H1 (cell line): Measurements from ENCODE around the gene ASB13.
"Not testable (repeated sequence)": the region's sequence is repeated elsewhere in the genome, so short reads cannot be mapped to it uniquely, and the experiment has no call there.

ENCODE experiments used
- CBX5 ChIP-seq: fragments of 300-800, 300-1000 bp; sonication (generic); IDR thresholded peaks from 2 replicates; pipeline ENCODE4 v1.7.1; 2016; ENCODE audit warnings: antibody characterized with exemption, low read length, low read depth
- CHD1 ChIP-seq: IDR thresholded peaks from 2 replicates; pipeline ENCODE4 v1.6.1; 2012; ENCODE audit warnings: low read depth, low read length, improper control_type of control experiment
- CTCF ChIP-seq, 3 experiments: IDR thresholded peaks; 1 replicate in 2 of 3; 2 replicates in 1 of 3; pipeline versions ENCODE4 v1.5.1 to v1.6.1; 2011; ENCODE audit warnings: low read length in 3 of 3, mild to moderate bottlenecking in 3 of 3, inconsistent platforms in 2 of 3, low read depth in 1 of 3, moderate library complexity in 1 of 3; ENCODE audit not compliant: insufficient read depth in 1 of 3; ENCODE audit errors: control extremely low read depth in 1 of 3
- EZH2 ChIP-seq: fragments of 200-600 bp; sonication (generic); IDR thresholded peaks from 2 replicates; pipeline ENCODE4 v1.7.1; 2012; ENCODE audit warnings: low read depth, mild to moderate bottlenecking, moderate library complexity, low read length, inconsistent platforms; ENCODE audit not compliant: severe bottlenecking
- HDAC6 ChIP-seq: IDR thresholded peaks from one replicate; pipeline ENCODE4 v1.7.1; 2012; ENCODE audit warnings: low read depth, mild to moderate bottlenecking, inconsistent platforms, low read length, moderate library complexity
- JUN ChIP-seq: IDR thresholded peaks from 2 replicates; pipeline ENCODE4 v1.6.1; 2011; ENCODE audit warnings: low read depth, mild to moderate bottlenecking, improper control_type of control experiment, low read length
- POLR2A ChIP-seq, 2 experiments: IDR thresholded peaks; 1 replicate in 1 of 2; 2 replicates in 1 of 2; pipeline ENCODE4 v1.6.1; 2011; ENCODE audit warnings: low read depth in 2 of 2, low read length in 2 of 2, mild to moderate bottlenecking in 2 of 2; ENCODE audit errors: control extremely low read depth in 1 of 2
- SUZ12 ChIP-seq: fragments of 200-600 bp; sonication (generic); IDR thresholded peaks from 2 replicates; pipeline ENCODE4 v1.6.1; 2012; ENCODE audit warnings: mild to moderate bottlenecking, inconsistent platforms, low read length, moderate library complexity, mixed read lengths

DNA sequence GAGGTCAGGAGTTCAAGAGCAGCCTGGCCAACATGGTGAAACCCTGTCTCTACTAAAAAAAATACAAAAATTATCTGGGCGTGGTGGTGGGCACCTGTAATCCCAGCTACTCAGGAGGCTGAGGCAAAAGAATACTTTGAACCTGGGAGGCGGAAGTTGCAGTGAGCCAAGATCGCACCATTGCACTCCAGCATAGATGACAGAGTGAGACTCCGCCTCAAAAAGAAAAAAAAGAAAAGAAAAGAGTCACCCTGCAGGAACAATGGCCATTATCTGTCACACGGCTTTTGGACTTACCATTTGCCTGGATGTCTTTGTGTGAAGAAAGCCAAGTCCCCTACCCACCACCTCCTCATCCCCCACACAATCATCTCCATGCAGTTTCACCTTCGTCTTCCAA is 73.0 kb downstream of the ASB13 start:
- not testable (repeated sequence) for TF ChIP-seq HDAC6; CBX5; CTCF (IDR thresholded peaks at IDR 0.05; ENCODE audit: control extremely low read depth in 1 of 3, insufficient read depth in 1 of 3, low read depth in 1 of 3, low read length in 3 of 3); EZH2; CHD1; JUN; SUZ12; POLR2A (IDR thresholded peaks at IDR 0.05; ENCODE audit: control extremely low read depth in 1 of 2, low read depth in 2 of 2, low read length in 2 of 2)
